ENCODE results near the gene ZNF385C.

- TF ChIP-seq CTCF (conservative IDR thresholded peaks at IDR 0.05) (no peak), ZFX (IDR thresholded peaks at IDR 0.05) (no peak)
These were observed 89.1 kb downstream of the ZNF385C start for GRCh38 chr17:42009170-42009569.
